Measurements from ENCODE around the gene AREG.

DNA sequence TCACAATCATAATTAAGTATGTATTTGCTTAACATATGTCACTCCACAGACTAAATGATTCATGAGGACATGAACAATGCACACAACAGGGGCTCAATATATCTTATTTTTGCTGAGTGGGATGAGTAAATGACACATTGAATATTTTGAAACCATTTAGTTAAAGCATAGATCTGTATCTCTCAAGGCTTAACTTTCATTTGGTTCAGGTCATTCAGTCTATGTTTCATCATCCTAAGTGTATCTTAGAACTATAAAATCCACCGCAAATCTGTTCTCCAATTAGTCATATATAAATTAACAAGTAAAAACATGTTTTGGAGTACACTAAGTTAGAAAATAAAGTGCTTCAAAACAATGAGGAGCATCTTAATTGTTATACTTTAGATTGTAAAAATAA is 45.8 kb downstream of the AREG start:
- TF ChIP-seq CTCF (IDR thresholded peaks at IDR 0.05) (no peak), POLR2A (IDR thresholded peaks at IDR 0.05) (no peak), POLR2AphosphoS5 (IDR thresholded peaks at IDR 0.05) (no peak), EP300 (IDR thresholded peaks at IDR 0.05) (no peak)
